NB4 (cell line): ENCODE measurements around the gene NFATC2.
A peak's percentile ranks its signal among the peaks of the same experiment; 100 is the strongest.

Experiments
- DNase-seq: peaks from one replicate; pipeline ENCODE4 v3.0.0; 2010; ENCODE audit warnings: low read depth
- H3K4me3 ChIP-seq: one replicate; pipeline ENCODE4 v1.5.1; 2011; ENCODE audit warnings: mild to moderate bottlenecking, low read depth, low read length, moderate library complexity
- MYC ChIP-seq: IDR thresholded peaks from 2 replicates; pipeline ENCODE4 v1.6.1; 2011; ENCODE audit warnings: low read depth, low read length
- POLR2A ChIP-seq: IDR thresholded peaks from 2 replicates; pipeline ENCODE4 v1.6.1; 2011; ENCODE audit warnings: mild to moderate bottlenecking; ENCODE audit not compliant: insufficient read length; ENCODE audit errors: extremely low read depth
- TF ChIP-seq, protein P1 (sequence below): IDR thresholded peaks from 2 replicates; pipeline ENCODE4 v1.6.1; 2011; ENCODE audit warnings: low read depth, low read length
- TF ChIP-seq, protein P2 (sequence below): IDR thresholded peaks from one replicate; pipeline ENCODE4 v1.5.1; 2012; ENCODE audit warnings: low read depth, low read length

NFATC2 gene

DNA sequence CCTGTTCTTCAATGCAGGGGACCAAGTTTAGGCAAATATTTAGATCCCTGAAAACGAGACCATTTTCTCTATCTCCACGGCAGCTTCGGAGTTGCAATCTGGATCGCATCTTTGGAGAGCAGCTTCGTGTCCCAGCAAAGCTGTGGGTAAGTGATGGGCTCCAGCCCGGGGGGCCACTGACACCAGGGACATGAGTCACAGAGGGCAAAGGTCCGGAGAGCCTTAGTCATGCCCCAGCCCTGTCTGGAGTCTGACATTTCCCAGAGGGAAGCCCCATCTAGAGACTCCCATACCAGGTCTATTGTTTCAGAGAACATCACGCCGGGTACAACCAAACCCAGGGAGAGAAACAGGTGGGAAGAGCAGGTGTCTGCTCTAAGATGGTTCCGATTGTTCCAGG, 95.9 kb downstream of the NFATC2 start:
- no peak overlapping the region for H3K4me3 ChIP-seq
- no peak for DNase-seq
- no peak for TF ChIP-seq MYC
- TF ChIP-seq, protein P1, sequence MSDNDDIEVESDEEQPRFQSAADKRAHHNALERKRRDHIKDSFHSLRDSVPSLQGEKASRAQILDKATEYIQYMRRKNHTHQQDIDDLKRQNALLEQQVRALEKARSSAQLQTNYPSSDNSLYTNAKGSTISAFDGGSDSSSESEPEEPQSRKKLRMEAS, result no peak
- TF ChIP-seq, protein P2, sequence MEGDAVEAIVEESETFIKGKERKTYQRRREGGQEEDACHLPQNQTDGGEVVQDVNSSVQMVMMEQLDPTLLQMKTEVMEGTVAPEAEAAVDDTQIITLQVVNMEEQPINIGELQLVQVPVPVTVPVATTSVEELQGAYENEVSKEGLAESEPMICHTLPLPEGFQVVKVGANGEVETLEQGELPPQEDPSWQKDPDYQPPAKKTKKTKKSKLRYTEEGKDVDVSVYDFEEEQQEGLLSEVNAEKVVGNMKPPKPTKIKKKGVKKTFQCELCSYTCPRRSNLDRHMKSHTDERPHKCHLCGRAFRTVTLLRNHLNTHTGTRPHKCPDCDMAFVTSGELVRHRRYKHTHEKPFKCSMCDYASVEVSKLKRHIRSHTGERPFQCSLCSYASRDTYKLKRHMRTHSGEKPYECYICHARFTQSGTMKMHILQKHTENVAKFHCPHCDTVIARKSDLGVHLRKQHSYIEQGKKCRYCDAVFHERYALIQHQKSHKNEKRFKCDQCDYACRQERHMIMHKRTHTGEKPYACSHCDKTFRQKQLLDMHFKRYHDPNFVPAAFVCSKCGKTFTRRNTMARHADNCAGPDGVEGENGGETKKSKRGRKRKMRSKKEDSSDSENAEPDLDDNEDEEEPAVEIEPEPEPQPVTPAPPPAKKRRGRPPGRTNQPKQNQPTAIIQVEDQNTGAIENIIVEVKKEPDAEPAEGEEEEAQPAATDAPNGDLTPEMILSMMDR, result no peak
- TF ChIP-seq POLR2A, result no peak

DNA sequence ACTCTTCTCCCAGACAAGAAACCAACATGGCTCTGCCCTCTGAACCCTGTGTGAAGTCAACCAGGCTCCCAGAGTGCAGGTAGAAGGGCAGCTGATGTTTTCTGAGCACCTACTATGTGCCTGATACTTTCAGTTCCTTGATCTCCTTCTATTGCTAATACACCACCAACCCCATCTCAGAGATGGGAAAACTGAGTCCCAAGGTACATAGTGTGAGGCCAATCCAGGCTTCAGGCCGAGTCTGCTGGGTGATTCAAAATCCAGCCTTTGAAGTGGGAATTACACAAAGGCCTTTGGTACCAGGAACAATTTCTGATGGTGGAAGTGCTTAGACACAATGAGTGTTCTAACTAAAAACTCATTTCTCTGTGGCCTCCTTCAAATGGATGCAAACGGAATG, 96.3 kb downstream of the NFATC2 start:
- no peak for DNase-seq
- no peak overlapping the region for H3K4me3 ChIP-seq
- TF ChIP-seq, protein P2, result no peak
- TF ChIP-seq, protein P1, result no peak
- TF ChIP-seq MYC (no peak), POLR2A (no peak)

DNA sequence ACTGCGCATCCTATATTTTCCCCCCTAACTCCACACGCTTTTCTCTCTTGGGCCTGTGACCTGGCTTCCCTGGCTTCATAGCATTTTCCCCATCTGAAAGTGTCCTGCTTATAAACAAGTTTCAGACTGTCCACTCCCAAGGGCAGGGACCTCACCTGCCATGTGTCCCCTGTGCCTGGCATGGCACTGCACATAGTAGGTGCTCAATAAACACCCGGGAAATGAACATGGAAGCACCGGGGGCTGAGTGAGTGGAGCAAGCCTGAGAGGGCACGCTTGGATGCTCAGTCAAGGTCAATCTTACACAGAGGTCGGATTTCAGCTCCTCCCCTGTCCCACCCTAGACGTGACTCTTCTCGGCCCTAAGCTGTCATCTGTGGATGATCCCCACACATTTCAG, 96.9 kb downstream of the NFATC2 start:
- H3K4me3 ChIP-seq, result no peak overlapping the region
- no peak for DNase-seq
- TF ChIP-seq, protein P1, result no peak
- TF ChIP-seq MYC (no peak), POLR2A (no peak)
- TF ChIP-seq, protein P2, result no peak

DNA sequence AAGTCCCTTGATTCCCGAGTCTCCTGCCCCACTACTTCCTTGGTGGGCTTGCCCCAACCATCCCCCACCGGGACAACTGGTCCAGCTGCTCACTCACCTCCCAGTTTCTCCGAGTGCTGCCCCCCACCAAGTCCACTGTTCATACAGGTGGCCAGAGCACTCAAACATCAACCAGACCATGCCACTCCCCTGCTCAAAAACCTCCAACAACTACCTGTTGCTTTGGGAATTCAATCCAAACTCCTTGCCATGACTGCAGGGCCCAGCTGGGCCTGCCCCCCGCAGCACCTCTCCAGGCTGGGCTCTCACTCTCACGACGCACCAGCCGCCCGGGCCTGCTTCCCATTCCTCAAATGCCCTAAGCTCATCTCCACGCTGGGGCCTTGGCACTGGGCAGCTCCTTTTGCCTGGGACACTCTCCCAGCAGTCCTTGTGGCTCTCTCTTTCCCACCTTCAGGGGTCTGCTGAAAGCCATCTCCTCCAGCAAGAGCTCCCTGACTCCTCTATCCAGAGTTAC, 97.5 kb downstream of the NFATC2 start:
- no peak for TF ChIP-seq MYC
- no peak for TF ChIP-seq POLR2A
- TF ChIP-seq, protein P1, result no peak
- TF ChIP-seq, protein P2, result no peak
- H3K4me3 ChIP-seq, result no peak overlapping the region

DNA sequence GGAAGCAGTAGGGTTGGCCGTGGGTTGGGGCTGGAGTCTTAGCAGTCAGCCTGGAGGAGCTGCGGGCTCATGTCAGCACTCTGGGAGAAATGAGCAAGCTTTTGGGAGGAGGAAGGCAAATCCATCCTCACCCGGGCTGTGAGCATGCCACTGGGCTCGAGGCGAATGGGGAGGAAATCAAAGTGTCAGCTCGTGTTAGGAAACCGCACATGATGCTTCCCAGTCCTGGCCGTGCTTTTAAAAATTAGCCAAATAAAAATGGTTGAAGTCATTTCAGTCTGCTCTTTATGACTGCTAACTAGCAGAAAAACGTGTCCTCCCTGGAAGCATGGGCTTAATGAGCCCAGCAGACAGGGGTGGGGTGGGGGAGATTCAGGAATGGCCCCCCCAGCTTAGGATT, 98.1 kb downstream of the NFATC2 start:
- DNase-seq, result no peak
- TF ChIP-seq POLR2A, result no peak
- no peak for TF ChIP-seq MYC
- TF ChIP-seq, protein P2, result no peak
- TF ChIP-seq, protein P1, result no peak

More for the DNA sequence above, 97.5 kb downstream of the NFATC2 start:
- no peak for DNase-seq

DNA sequence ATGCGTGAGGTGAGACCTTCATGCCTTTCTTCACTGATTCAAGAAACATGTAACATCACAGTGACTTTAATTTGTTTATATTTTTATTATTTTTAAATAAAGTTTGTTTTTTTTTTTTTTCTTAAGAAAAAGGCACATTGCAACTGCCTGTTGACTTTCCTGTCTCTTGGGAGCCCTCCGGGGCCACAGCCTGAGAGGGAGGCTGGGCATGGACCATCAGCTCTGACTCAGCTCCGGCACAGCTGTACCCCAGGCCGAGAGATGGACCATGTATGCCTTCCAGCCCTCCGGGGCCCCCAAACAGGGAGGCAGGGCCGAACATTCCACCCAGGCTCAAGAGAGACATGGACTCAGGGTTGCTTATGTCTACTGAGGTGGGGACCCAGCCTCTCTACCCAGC, 99.9 kb downstream of the NFATC2 start:
- no peak for TF ChIP-seq POLR2A
- TF ChIP-seq, protein P2, result no peak
- TF ChIP-seq, protein P1, result no peak
- peak; percentile 28 for DNase-seq

More for the DNA sequence above, 98.1 kb downstream of the NFATC2 start:
- H3K4me3 ChIP-seq, result no peak overlapping the region

More for the DNA sequence above, 99.9 kb downstream of the NFATC2 start:
- H3K4me3 ChIP-seq, result no peak overlapping the region
